Ectodermal cell (in vitro differentiated cells): ENCODE data around the gene MTG2.

Source experiments
- H3K27ac ChIP-seq: 2 replicates; pipeline ENCODE4 v1.7.0; 2013; ENCODE audit warnings: mild to moderate bottlenecking, low read depth, low read length; ENCODE audit not compliant: insufficient read depth, poor library complexity, severe bottlenecking
- H3K27me3 ChIP-seq: 2 replicates; pipeline ENCODE4 v1.7.0; 2013; ENCODE audit warnings: mild to moderate bottlenecking, low read length; ENCODE audit not compliant: insufficient read depth, control insufficient read depth, poor library complexity, severe bottlenecking
- H3K36me3 ChIP-seq: one replicate; pipeline ENCODE4 v1.7.0; 2013; ENCODE audit warnings: low read length; ENCODE audit not compliant: control insufficient read depth, insufficient read depth
- H3K4me1 ChIP-seq: one replicate; pipeline ENCODE4 v1.7.0; 2013; ENCODE audit warnings: low read length; ENCODE audit not compliant: control insufficient read depth, insufficient read depth
- H3K4me3 ChIP-seq: 2 replicates; pipeline ENCODE4 v1.7.0; 2013; ENCODE audit warnings: low read depth, low read length, control low read depth; ENCODE audit not compliant: insufficient read depth
- H3K9me3 ChIP-seq: 2 replicates; pipeline ENCODE4 v1.7.0; 2013; ENCODE audit warnings: mild to moderate bottlenecking, low read length, moderate library complexity; ENCODE audit not compliant: control insufficient read depth
- WGBS, 2 experiments: methylation state at CpG; one replicate each; pipeline ENCODE4 v1.1.7; 2013; ENCODE audit warnings: missing lambda C conversion rate in 2 of 2; 5-methylcytosine and 5-hydroxymethylcytosine counted together

The MTG2 gene

GRCh38 chr20:62138204-62138543, 44.7 kb upstream of the MTG2 start:
- WGBS, 2 experiments = 92% methylated on average over 11 of the region's 11 CpGs
- H3K36me3 ChIP-seq = peaks cover 52% of the 10 kb centered on the region

GRCh38 chr20:62138912-62139311, 43.9 kb upstream of the MTG2 start:
- peaks cover 49% of the 10 kb centered on the region for H3K36me3 ChIP-seq

More at GRCh38 chr20:62138204-62138543, 44.7 kb upstream of the MTG2 start:
- Histone ChIP-seq H3K4me1 (peaks cover 9% of the 10 kb centered on the region), H3K27ac (no peak overlapping the region), H3K27me3 (no peaks in the 10 kb centered on the region), H3K4me3 (no peak overlapping the region), H3K9me3 (no peaks in the 10 kb centered on the region)

DNA sequence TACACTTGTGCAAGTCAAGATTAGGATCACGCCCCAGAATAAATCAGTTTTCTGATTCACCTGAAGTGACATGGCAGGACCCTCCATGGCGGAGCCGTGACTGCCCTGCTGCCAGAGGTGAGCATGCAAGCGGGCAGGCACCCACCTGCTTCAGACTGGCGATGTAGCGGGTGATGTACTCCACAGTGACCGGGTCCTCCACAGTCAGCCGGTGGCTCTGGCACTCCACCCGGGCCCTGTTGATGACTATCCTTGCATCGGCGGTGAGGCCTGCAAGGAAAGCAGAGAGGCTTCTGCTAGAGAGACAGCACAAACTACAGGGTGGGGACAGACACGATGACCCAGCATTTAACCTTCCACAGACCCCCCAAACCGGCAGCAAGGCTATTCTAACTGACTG, 43.2 kb upstream of the MTG2 start:
- Histone ChIP-seq H3K4me1 (peaks cover 11% of the 10 kb centered on the region), H3K9me3 (no peaks in the 10 kb centered on the region), H3K27ac (no peak overlapping the region), H3K27me3 (no peaks in the 10 kb centered on the region), H3K36me3 (peaks cover 47% of the 10 kb centered on the region), H3K4me3 (no peak overlapping the region)
- 94 to 97% methylated on average over 13 of the region's 13 CpGs for WGBS, 2 experiments

More at GRCh38 chr20:62138912-62139311, 43.9 kb upstream of the MTG2 start:
- no peak overlapping the region for H3K27ac ChIP-seq
- no peaks in the 10 kb centered on the region for H3K27me3 ChIP-seq
- no peaks in the 10 kb centered on the region for H3K9me3 ChIP-seq
- WGBS, 2 experiments = 94 to 96% methylated on average over 10 of the region's 10 CpGs
- H3K4me1 ChIP-seq = peaks cover 9% of the 10 kb centered on the region
- no peak overlapping the region for H3K4me3 ChIP-seq

GRCh38 chr20:62141043-62141396, 41.8 kb upstream of the MTG2 start:
- H3K27me3 ChIP-seq = no peaks in the 10 kb centered on the region
- WGBS, 2 experiments = 91 to 96% methylated on average over 7 of the region's 7 CpGs
- peaks cover 34% of the 10 kb centered on the region for H3K36me3 ChIP-seq
- H3K4me1 ChIP-seq = peaks cover 13% of the 10 kb centered on the region
- no peaks in the 10 kb centered on the region for H3K9me3 ChIP-seq
- H3K4me3 ChIP-seq = no peak overlapping the region
- no peak overlapping the region for H3K27ac ChIP-seq

GRCh38 chr20:62141397-62142251, 41.2 kb upstream of the MTG2 start:
- Histone ChIP-seq H3K36me3 (peaks cover 29% of the 10 kb centered on the region), H3K27me3 (no peaks in the 10 kb centered on the region), H3K4me1 (peaks cover 13% of the 10 kb centered on the region), H3K9me3 (no peaks in the 10 kb centered on the region), H3K4me3 (peak overlapping the region; percentile 64), H3K27ac (no peak overlapping the region)
- WGBS, 2 experiments = 29 to 34% methylated on average over 14 of the region's 14 CpGs

- Histone ChIP-seq H3K27me3 (no peaks in the 10 kb centered on the region), H3K9me3 (no peaks in the 10 kb centered on the region), H3K4me1 (peaks cover 13% of the 10 kb centered on the region), H3K36me3 (peaks cover 25% of the 10 kb centered on the region), H3K27ac (no peak overlapping the region), H3K4me3 (peak overlapping the region; percentile 64)
- WGBS, 2 experiments = 1% methylated on average over 71 of the region's 71 CpGs
These were observed 40.4 kb upstream of the MTG2 start for GRCh38 chr20:62142252-62143080.

DNA sequence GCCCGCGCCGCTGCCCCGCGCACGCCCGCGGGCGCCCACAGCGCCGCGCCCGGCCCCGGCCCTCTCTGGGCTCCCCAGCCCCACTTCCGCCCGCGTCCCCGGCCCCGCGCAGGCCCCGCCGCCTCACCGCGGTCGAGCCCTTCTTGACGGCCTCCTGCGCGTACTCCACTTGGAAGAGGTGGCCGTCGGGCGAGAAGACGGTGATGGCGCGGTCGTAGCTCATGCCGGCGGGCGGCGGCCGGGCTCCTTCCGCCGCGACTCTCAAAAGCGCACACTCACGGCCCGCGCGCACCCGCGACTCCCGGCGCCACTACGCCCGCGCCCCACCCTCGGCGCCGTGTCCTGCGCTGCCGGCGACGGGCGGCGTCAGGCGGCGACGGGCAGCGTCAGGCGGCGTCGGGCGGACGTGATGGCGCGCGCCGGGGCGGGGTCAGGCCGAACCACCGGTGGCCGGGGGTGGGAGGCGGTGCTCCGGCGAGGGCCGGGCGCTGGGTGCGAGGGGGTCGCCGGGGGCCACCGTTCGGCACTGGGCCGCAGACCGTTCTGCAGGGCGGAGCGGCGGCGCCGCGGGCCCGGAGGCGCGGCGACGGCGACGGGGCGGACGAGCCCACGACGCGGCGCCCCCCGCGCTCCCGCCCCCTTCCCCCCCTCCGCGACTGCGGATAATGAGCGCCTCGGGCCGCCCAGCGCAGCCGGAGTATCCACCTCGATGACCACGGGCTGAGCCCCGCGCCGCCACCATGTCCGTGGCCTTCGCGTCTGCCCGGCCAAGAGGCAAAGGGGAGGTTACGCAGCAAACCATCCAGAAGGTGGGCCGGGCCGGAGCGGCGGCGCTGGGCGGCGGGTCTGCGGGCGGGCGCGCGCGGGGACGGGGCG, 39.5 kb upstream of the MTG2 start, which contains the start of the genes PSMA7 and SS18L1:
Gene PSMA7 (minus strand): TSS at position 314 of the 876 bp plus-strand sequence. CDS start 91 bp downstream, at position 223.
Gene SS18L1 (plus strand): TSS at position 689 of the 876 bp plus-strand sequence. CDS start 52 bp downstream, at position 741.
- Histone ChIP-seq H3K4me3 (peak within 1 kb of the TSS; percentile 64), H3K36me3 (peaks cover 17% of the 10 kb centered on the region), H3K4me1 (peaks cover 13% of the 10 kb centered on the region), H3K27me3 (no peaks in the 10 kb centered on the region), H3K27ac (peak within 1 kb of the TSS; percentile 83), H3K9me3 (no peaks in the 10 kb centered on the region)
- WGBS, 2 experiments = 0% methylated on average over 148 of the region's 148 CpGs

DNA sequence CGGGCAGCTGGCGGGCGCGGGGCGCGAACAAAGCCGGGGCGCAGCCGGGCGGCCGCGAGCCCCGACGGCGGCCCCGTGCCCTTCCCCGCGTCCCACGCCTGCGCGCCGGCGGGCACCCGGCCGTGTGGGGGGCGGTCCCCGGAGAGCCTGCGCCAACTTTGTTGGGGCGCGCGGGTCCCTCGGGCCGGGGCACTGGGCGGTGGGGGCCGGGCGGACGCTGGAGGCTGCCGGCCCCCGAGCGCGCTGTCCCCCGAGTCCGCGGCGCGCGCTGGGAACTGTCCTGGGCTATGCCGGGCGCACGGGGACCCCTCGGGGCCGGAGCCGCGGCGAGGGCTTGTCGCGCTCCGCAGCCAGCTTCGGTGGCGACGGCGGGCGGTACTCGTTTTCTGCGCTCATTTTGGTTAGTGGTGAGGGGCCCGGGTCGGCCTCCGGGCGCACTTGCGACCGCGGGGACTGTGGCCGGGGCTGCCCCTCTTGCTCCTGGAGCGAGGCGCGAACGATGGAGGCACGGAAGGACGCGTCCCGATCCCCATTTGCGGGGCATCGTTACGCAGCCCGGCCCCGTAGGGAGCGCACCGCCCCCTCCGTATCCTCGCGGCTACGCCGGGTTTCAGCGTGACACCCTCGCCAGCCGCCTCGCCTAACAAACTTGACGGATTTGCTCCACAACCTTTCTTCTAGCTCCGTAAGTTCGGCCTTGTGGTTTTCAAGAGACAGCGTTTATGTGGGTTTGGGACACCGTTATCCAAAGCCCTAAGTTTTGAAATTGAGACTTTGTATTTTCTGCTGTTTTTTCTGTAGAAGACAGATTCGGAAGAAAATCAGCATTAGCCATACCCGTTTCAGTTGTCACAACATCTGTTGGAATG, 38.6 kb upstream of the MTG2 start:
- H3K36me3 ChIP-seq = peaks cover 8% of the 10 kb centered on the region
- peak overlapping the region; percentile 64 for H3K4me3 ChIP-seq
- H3K9me3 ChIP-seq = no peaks in the 10 kb centered on the region
- peaks cover 19% of the 10 kb centered on the region for H3K4me1 ChIP-seq
- 2% methylated on average over 104 of the region's 104 CpGs for WGBS, 2 experiments
- no peak overlapping the region for H3K27ac ChIP-seq
- no peaks in the 10 kb centered on the region for H3K27me3 ChIP-seq

- Histone ChIP-seq H3K4me3 (no peak overlapping the region), H3K27me3 (no peaks in the 10 kb centered on the region), H3K36me3 (no peaks in the 10 kb centered on the region), H3K4me1 (peaks cover 23% of the 10 kb centered on the region), H3K9me3 (no peaks in the 10 kb centered on the region), H3K27ac (no peak overlapping the region)
- WGBS, 2 experiments = 95 to 96% methylated on average over 7 of the region's 7 CpGs
These were observed 37.2 kb upstream of the MTG2 start for GRCh38 chr20:62145688-62146018.
